ENCODE results near the gene MKNK2.
"Not testable (repeated sequence)": the region's sequence is repeated elsewhere in the genome, so short reads cannot be mapped to it uniquely, and the experiment has no call there.

Gene MKNK2

GRCh38 chr19:2044709-2045500, 6.1 kb downstream of the MKNK2 start:
- in situ Hi-C loops (cut with HindIII; ENCODE audit: low sequenced_read_pairs), result no loop called here

DNA sequence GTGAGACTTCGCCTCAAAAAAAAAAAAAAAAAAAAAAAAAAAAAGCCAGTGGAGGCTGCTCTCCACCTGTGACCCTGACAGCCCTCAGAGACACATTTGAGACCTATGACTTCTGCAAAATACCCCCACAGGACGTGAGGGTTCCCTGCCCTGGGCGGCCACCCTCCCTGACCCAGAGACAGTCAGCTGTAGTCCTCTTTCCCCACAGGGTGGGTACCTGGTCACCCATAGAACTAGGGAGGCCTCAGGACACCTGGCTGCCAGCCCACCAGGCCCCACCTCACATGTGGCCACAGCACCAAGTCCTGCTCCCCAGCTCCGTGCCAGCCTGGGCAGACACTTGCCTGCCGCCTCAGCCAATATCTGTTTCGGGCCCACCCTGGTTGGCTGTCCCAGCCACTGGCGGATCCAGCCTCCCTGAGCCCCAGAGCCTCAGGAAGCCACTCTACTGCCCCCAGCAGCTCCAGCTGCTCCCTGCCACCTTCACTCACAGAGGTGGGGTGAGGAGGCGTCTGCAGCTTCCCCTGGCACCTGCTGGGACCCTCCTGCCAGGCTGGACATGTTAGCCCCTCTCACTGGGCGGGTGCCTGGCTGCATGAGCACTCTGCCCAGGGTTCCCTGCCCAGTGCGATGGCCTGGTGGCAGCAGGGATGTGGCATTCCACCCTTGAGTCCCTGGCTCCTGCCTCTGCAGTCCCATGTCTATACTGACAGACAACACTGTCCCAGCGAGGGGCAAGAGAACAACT, 6.9 kb downstream of the MKNK2 start:
- in situ Hi-C loops (cut with HindIII; ENCODE audit: low sequenced_read_pairs), result no loop called here

- in situ Hi-C loops (cut with HindIII; ENCODE audit: low sequenced_read_pairs), result no loop called here
Observed at GRCh38 chr19:2043251-2043641, 7.8 kb downstream of the MKNK2 start.

GRCh38 chr19:2042485-2043250, 8.4 kb downstream of the MKNK2 start:
- in situ Hi-C loops (cut with HindIII; ENCODE audit: low sequenced_read_pairs), result no loop called here

GRCh38 chr19:2041683-2042484, 9.2 kb downstream of the MKNK2 start:
- in situ Hi-C loops (cut with HindIII; ENCODE audit: low sequenced_read_pairs), result no loop called here

DNA sequence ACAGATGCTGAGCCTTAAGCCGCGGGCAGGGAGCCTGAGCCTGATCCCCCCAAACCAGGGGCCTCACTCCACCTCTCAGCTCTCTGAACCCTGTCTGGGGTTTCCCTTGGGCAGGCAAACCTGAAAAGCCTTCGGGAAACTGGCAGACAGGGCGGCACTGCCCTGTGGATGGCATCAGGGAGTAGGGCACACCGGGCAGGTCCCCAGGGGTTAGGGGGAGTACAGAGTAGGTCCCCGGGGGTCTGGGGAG, 9.7 kb downstream of the MKNK2 start:
- in situ Hi-C loops (cut with HindIII; ENCODE audit: low sequenced_read_pairs), result no loop called here

GRCh38 chr19:2040647-2041432, 10.2 kb downstream of the MKNK2 start:
- in situ Hi-C loops (cut with HindIII; ENCODE audit: low sequenced_read_pairs), result no loop called here

- in situ Hi-C loops (cut with HindIII; ENCODE audit: low sequenced_read_pairs), result no loop called here
Observed at GRCh38 chr19:2039959-2040646, 10.9 kb downstream of the MKNK2 start.

DNA sequence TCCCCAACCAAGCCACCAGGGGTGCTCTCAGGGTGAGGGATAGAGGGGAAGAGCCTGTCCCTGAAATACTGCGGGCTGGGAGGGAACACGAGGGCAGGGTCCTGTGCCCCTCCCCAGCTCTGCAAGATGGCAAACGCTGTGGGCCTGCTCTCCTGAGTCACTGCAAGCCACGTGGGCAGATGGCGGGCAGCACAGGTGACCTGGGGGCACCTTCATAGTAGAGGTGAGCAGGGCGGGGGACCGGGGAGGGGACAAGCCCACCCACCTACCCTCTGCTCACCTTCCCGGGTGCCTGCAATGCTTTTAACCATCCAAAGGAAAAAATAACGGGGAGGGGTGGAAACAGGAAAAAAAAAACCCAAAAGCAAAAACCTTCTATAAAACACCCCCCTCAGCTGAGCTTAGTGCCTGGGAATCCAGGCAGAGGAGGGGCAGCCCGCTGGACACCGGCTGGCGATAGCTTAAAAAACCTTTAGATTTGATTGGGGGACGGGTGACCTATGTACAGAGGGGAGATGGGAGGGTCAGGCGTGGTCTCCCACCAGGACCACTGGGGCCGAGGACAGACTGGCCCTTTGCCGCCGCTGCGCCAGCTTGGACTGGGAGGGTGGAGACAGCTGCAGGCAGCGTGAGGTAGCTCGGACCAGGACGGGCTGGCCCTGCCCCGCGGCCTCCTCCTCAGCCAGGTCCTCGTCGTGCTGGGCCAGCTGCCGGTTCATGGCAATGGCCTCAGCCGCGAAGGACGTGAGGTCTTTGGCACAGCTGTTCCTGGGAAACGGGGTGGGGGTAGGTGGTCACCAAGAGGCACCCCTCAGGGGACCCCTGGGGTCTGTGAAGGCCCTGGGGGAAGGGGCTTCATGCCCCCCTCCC, 11.7 kb downstream of the MKNK2 start:
- in situ Hi-C loops (cut with HindIII; ENCODE audit: low sequenced_read_pairs), result no loop called here

DNA sequence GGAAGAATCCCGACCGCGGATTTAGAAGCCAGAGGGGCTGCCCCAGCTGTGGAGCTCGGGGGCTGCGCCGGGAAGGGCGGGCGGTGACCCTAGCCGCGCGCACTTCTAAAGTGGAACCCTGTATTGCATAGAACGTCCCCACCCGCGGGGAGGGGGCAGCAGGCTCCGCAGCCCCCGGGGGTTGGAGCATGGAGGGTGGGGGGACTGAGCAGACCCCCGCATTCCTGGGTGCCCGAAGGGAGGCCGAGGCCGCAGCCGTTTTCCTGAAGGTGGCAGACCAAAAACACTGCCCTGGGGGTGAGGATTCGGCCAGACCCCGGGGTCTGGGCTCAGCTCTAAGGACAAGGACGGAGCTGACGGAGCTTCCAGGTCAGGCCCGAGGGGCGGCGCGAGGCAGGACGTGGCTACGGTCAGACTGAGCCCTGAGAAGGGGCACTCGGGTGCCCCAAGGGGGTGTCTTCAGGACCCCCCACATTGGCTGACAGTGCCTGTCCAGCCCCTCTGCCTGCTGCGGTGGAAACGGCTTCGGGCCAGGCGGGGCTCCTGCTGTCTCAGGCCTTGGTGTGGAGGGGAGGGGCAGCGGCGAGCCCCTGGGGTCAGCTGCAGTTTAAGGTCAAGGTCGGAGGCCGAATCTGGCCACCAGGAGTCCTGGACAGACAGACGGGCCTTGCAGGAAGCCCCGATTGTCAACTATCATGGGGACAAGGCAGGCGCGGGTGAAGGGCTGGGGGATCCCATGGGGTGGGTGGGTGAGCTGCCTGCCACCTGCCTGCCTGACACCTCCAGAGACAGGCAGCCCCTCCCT, 12.6 kb downstream of the MKNK2 start:
- in situ Hi-C loops (cut with HindIII; ENCODE audit: low sequenced_read_pairs), result no loop called here

DNA sequence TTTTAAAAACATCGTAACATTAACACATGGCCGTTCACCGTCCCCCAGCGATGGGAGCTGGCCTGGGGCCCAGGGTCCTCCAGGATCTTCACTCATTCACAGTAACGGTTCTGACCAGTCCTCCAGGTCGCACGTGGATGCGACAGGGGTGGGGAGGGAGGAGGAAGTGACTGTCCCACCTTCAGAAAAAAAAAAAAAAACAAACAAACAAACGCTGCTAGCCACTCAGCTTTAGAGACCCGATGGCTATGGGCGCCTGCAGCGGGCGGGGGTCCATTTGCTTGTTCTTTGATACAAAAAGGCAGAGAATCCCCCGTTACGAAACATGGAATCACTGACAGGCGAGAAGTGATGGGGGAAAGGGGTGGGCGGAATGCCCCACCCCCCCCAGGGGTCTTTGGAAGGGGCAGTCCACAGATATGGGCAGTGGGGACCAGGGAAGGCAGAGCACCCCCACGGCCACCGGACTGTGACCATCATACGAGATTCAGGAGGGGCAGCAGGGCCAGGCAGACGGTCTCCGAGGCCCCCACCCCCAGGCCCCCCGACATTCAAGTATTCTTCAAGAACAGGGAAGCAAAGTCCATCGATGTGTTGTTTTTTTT, 13.3 kb downstream of the MKNK2 start:
- in situ Hi-C loops (cut with HindIII; ENCODE audit: low sequenced_read_pairs), result no loop called here

DNA sequence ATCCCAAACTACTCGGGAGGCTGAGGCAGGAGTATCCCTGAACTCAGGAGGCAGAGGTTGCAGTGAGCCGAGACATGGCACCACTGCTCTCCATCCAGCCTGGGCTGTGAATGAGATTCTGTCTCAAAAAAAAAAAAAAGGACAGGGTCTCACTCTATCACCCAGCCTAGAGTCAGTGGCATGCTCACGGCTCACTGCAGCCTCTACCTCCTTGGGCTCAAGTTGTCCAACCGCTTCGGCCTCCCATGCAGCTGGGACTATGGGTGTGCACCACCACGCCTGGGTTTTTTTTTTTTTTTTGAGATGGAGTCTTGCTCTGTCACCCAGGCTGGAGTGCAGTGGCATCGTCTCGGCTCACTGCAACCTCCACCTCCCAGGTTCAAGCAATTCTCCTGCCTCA, 14.6 kb downstream of the MKNK2 start:
- in situ Hi-C loops (cut with HindIII; ENCODE audit: low sequenced_read_pairs), result no loop called here

GRCh38 chr19:2035590-2035991, 15.5 kb downstream of the MKNK2 start:
- in situ Hi-C loops (cut with HindIII; ENCODE audit: low sequenced_read_pairs), result no loop called here

DNA sequence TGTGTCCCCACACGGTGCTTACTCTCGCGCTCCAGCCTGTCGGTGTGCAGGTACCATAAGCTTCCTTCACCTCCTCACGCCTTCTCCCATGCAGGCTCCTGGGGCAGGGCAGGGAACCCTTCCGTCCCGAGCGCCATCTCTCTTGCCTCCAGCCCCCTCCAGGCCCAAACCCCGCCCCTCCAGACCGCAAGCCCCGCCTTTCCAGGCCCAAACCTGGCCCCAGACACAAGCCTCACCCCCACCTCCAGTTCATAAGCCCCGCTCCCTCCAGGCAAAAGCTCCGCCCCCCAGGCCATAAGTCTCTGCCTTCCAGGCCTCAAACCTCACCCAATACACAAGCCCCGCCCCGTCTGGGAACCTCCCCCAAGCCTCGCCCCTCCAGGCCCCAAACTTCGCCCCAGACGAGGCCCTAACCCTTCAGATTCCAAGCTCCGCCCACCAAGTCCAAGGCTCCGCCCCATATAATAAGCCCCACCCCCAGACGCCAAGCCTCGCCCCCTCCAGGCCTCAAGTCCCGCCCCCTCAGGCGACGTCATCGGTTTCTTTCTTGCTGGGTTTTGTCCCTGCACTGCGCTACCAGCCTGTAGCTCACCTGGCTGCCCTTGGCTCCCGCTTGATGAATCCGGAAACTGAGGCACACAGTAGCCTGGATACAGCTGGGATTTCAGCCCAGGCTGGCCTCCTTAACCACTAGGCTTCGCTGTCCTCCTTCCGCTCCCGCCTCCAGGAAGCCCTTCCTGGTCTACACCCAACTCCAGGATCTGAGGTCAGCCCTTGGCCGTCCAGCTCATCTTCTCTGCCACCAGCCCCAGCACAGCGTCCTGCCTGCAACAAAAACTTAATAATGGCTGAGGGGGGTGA, 16.1 kb downstream of the MKNK2 start:
- in situ Hi-C loops (cut with HindIII; ENCODE audit: low sequenced_read_pairs), result no loop called here

GRCh38 chr19:2034253-2034652, 16.8 kb downstream of the MKNK2 start:
- in situ Hi-C loops (cut with HindIII; ENCODE audit: low sequenced_read_pairs), result not testable (repeated sequence)

- in situ Hi-C loops (cut with HindIII; ENCODE audit: low sequenced_read_pairs), result no loop called here
Observed at GRCh38 chr19:2033825-2034159, 17.3 kb downstream of the MKNK2 start.
